Muscle of leg (tissue), 11 donors: Measurements from ENCODE around the gene ARG2. TPM values are rescaled to one million over a fixed set of nuclear protein-coding genes. Genes with fewer than 3 reads are reported as not detected.

Experiments used
- DNase-seq: peaks from one replicate; pipeline ENCODE4 v3.0.0; 2013
- H3K27ac ChIP-seq: one replicate; pipeline ENCODE4 v1.5.1; 2013; ENCODE audit warnings: mild to moderate bottlenecking, low read length, control low read depth
- H3K27me3 ChIP-seq: one replicate; pipeline ENCODE4 v1.6.1; 2013; ENCODE audit warnings: low read length; ENCODE audit not compliant: control insufficient read depth, insufficient read depth
- H3K36me3 ChIP-seq: one replicate; pipeline ENCODE4 v1.6.1; 2013; ENCODE audit warnings: low read length; ENCODE audit not compliant: control insufficient read depth, insufficient read depth
- H3K4me1 ChIP-seq: one replicate; pipeline ENCODE4 v1.6.1; 2013; ENCODE audit warnings: low read length; ENCODE audit not compliant: control insufficient read depth, insufficient read depth
- H3K4me3 ChIP-seq: one replicate; pipeline ENCODE4 v1.5.1; 2013; ENCODE audit warnings: low read length, control low read depth
- H3K9me3 ChIP-seq: replicated peaks from 2 replicates; pipeline ENCODE4 v1.6.1; 2013; ENCODE audit warnings: low read depth, low read length; ENCODE audit not compliant: control insufficient read depth
- WGBS: methylation state at CpG from one replicate; pipeline ENCODE4 v1.1.5; 2013; ENCODE audit warnings: missing lambda C conversion rate; ENCODE audit not compliant: insufficient coverage; 5-methylcytosine and 5-hydroxymethylcytosine counted together
- polyA plus RNA-seq, 8 donors: library from polyadenylated mRNA; unstranded; fragments of 120-200 nt; gene quantifications; one replicate each; pipeline versions ENCODE4 v1.2.1 to v1.2.3, GENCODE V29; 2013; ENCODE audit warnings: inconsistent platforms in 1 of 8, low replicate concordance in 1 of 8; ENCODE audit not compliant: insufficient read length in 8 of 8, insufficient read depth in 1 of 8
- total RNA-seq: library from RNA; stranded (reverse); fragments of 120-200 nt; gene quantifications from one replicate; pipeline ENCODE4 v1.2.4, GENCODE V29; 2013

The ARG2 gene
- total and polyA plus RNA-seq, 9 donors: 1.0 to 3.1 (median 2.0) TPM

- Histone ChIP-seq H3K4me3 (no peak overlapping the region), H3K27ac (no peak overlapping the region), H3K36me3 (peaks cover 59% of the 10 kb centered on the region), H3K4me1 (no peaks in the 10 kb centered on the region), H3K9me3 (no peaks in the 10 kb centered on the region), H3K27me3 (no peaks in the 10 kb centered on the region)
- WGBS: no CpG with 5 or more reads among the region's 2 CpGs
- no peak for DNase-seq
These were observed 31.0 kb downstream of the ARG2 start for GRCh38 chr14:67650694-67651093.

GRCh38 chr14:67652189-67652588 is 32.5 kb downstream of the ARG2 start:
- H3K36me3 ChIP-seq: peaks cover 64% of the 10 kb centered on the region
- H3K27ac ChIP-seq: no peak overlapping the region
- no peak for DNase-seq
- H3K4me1 ChIP-seq: no peaks in the 10 kb centered on the region
- H3K27me3 ChIP-seq: no peaks in the 10 kb centered on the region
- WGBS: no CpG with 5 or more reads among the region's 1 CpG
- no peaks in the 10 kb centered on the region for H3K9me3 ChIP-seq
- H3K4me3 ChIP-seq: no peak overlapping the region

- H3K36me3 ChIP-seq: peaks cover 66% of the 10 kb centered on the region
- no peak overlapping the region for H3K27ac ChIP-seq
- H3K4me3 ChIP-seq: no peak overlapping the region
- no peaks in the 10 kb centered on the region for H3K27me3 ChIP-seq
- no peaks in the 10 kb centered on the region for H3K4me1 ChIP-seq
- WGBS: no CpG with 5 or more reads among the region's 6 CpGs
- H3K9me3 ChIP-seq: no peaks in the 10 kb centered on the region
- peak; percentile 22 for DNase-seq
These were observed 34.0 kb downstream of the ARG2 start for GRCh38 chr14:67653651-67654280.

GRCh38 chr14:67663633-67664032 is 43.9 kb downstream of the ARG2 start:
- no peak overlapping the region for H3K4me3 ChIP-seq
- H3K27me3 ChIP-seq: no peaks in the 10 kb centered on the region
- peaks cover 4% of the 10 kb centered on the region for H3K36me3 ChIP-seq
- no peak for DNase-seq
- H3K4me1 ChIP-seq: no peaks in the 10 kb centered on the region
- no peaks in the 10 kb centered on the region for H3K9me3 ChIP-seq
- H3K27ac ChIP-seq: no peak overlapping the region
- no CpG with 5 or more reads among the region's 4 CpGs for WGBS

GRCh38 chr14:67665868-67666267 is 46.1 kb downstream of the ARG2 start:
- no CpG with 5 or more reads among the region's 2 CpGs for whole genome bisulfite sequencing
- H3K4me1 ChIP-seq: no peaks in the 10 kb centered on the region
- H3K27ac ChIP-seq: no peak overlapping the region
- no peaks in the 10 kb centered on the region for H3K27me3 ChIP-seq
- no peaks in the 10 kb centered on the region for H3K36me3 ChIP-seq
- no peak for DNase-seq
- H3K9me3 ChIP-seq: no peaks in the 10 kb centered on the region
- no peak overlapping the region for H3K4me3 ChIP-seq

- DNase-seq: peak; percentile 49
- H3K4me3 ChIP-seq: no peak overlapping the region
- H3K9me3 ChIP-seq: no peaks in the 10 kb centered on the region
- no CpG with 5 or more reads among the region's 1 CpG for WGBS
- H3K4me1 ChIP-seq: no peaks in the 10 kb centered on the region
- no peaks in the 10 kb centered on the region for H3K36me3 ChIP-seq
- no peak overlapping the region for H3K27ac ChIP-seq
- no peaks in the 10 kb centered on the region for H3K27me3 ChIP-seq
These were observed 47.2 kb downstream of the ARG2 start for GRCh38 chr14:67666750-67667449.

GRCh38 chr14:67668559-67668958 is 48.8 kb downstream of the ARG2 start:
- Histone ChIP-seq H3K9me3 (no peaks in the 10 kb centered on the region), H3K4me1 (peaks cover 10% of the 10 kb centered on the region), H3K36me3 (no peaks in the 10 kb centered on the region), H3K27me3 (no peaks in the 10 kb centered on the region), H3K4me3 (no peak overlapping the region), H3K27ac (no peak overlapping the region)
- no peak for DNase-seq

GRCh38 chr14:67673451-67673850 is 53.7 kb downstream of the ARG2 start:
- no peaks in the 10 kb centered on the region for H3K27me3 ChIP-seq
- peaks cover 17% of the 10 kb centered on the region for H3K4me1 ChIP-seq
- no peak overlapping the region for H3K27ac ChIP-seq
- WGBS: 38% methylated on average over 1 of the region's 5 CpGs
- H3K36me3 ChIP-seq: peaks cover 13% of the 10 kb centered on the region
- no peaks in the 10 kb centered on the region for H3K9me3 ChIP-seq
- H3K4me3 ChIP-seq: peak overlapping the region; percentile 89
- no peak for DNase-seq

- H3K27ac ChIP-seq: peak overlapping the region; percentile 99
- H3K9me3 ChIP-seq: no peaks in the 10 kb centered on the region
- H3K36me3 ChIP-seq: peaks cover 20% of the 10 kb centered on the region
- peak; percentile 83 for DNase-seq
- peak overlapping the region; percentile 89 for H3K4me3 ChIP-seq
- H3K27me3 ChIP-seq: no peaks in the 10 kb centered on the region
- H3K4me1 ChIP-seq: peaks cover 17% of the 10 kb centered on the region
- under 1% methylated on average over 25 of the region's 25 CpGs for WGBS
These were observed 54.4 kb downstream of the ARG2 start for GRCh38 chr14:67674139-67674479.

- peak within 1 kb of the TSS; percentile 89 for H3K4me3 ChIP-seq
- peaks cover 17% of the 10 kb centered on the region for H3K4me1 ChIP-seq
- H3K27ac ChIP-seq: peak within 1 kb of the TSS; percentile 99
- WGBS: under 1% methylated on average over 82 of the region's 87 CpGs
- no peaks in the 10 kb centered on the region for H3K27me3 ChIP-seq
- DNase-seq: peak; percentile 94
- H3K9me3 ChIP-seq: no peaks in the 10 kb centered on the region
- peaks cover 20% of the 10 kb centered on the region for H3K36me3 ChIP-seq
These were observed 54.9 kb downstream of the ARG2 start, which contains the start of gene VTI1B for GRCh38 chr14:67674480-67675218. Gene VTI1B, minus strand, starts transcription at chr14:67674632. Its CDS starts 143 bp downstream, at chr14:67674489.
